CD14-positive monocyte (primary cell): ENCODE results near the gene R3HDM4. TPM values are rescaled to one million over a fixed set of nuclear protein-coding genes. Genes with fewer than 3 reads are reported as not detected.
A peak's percentile ranks its signal among the peaks of the same experiment; 100 is the strongest.

ENCODE experiments used
- DNase-seq, 3 donors: peaks; one replicate each; pipeline ENCODE4 v3.0.0-alpha.2; 2011 to 2022
- H2AFZ ChIP-seq: 2 replicates; pipeline ENCODE4 v1.6.0; 2012; ENCODE audit warnings: mild to moderate bottlenecking, low read depth, low read length, inconsistent platforms; ENCODE audit not compliant: insufficient read depth, poor library complexity, severe bottlenecking
- H3K27ac ChIP-seq, 2 donors: 1 replicate in 1 of 2; 2 replicates in 1 of 2; pipeline ENCODE4 v1.5.1; 2012 to 2013; ENCODE audit warnings: low read length in 2 of 2, control low read depth in 1 of 2, inconsistent platforms in 1 of 2, low read depth in 1 of 2, mild to moderate bottlenecking in 1 of 2
- H3K27me3 ChIP-seq, 2 donors: one replicate each; pipeline versions ENCODE4 v1.6.0 to v1.6.1; 2011 to 2013; ENCODE audit warnings: low read length in 2 of 2; ENCODE audit not compliant: control insufficient read depth in 2 of 2, insufficient read depth in 2 of 2
- H3K36me3 ChIP-seq, 2 donors: replicated peaks in 1 of 2; 1 replicate in 1 of 2; 2 replicates in 1 of 2; pipeline versions ENCODE4 v1.5.1 to v1.6.1; 2012 to 2013; ENCODE audit warnings: low read length in 2 of 2, control low read depth in 1 of 2, inconsistent platforms in 1 of 2, mild to moderate bottlenecking in 1 of 2; ENCODE audit not compliant: insufficient read depth in 2 of 2, control insufficient read depth in 1 of 2
- H3K4me1 ChIP-seq, 2 donors: 1 replicate in 1 of 2; 2 replicates in 1 of 2; pipeline versions ENCODE4 v1.5.1 to v1.6.1; 2012 to 2013; ENCODE audit warnings: low read length in 2 of 2, control low read depth in 1 of 2, inconsistent platforms in 1 of 2, mild to moderate bottlenecking in 1 of 2, moderate library complexity in 1 of 2; ENCODE audit not compliant: insufficient read depth in 2 of 2, control insufficient read depth in 1 of 2
- H3K4me2 ChIP-seq: replicated peaks from 2 replicates; pipeline ENCODE3; 2012; ENCODE audit warnings: low read length, moderate library complexity, mild to moderate bottlenecking; ENCODE audit not compliant: poor library complexity, severe bottlenecking; ENCODE audit errors: extremely low read depth
- H3K4me3 ChIP-seq, 3 experiments: fragments of 200-600 bp in 1 of 3; sonication (generic) in 1 of 3; replicated peaks in 1 of 3; 1 replicate in 2 of 3; 2 replicates in 1 of 3; pipeline ENCODE4 v1.5.1; 2011 to 2013; ENCODE audit warnings: low read length in 3 of 3, mild to moderate bottlenecking in 3 of 3, control low read depth in 2 of 3, low read depth in 2 of 3, inconsistent platforms in 1 of 3, moderate library complexity in 1 of 3
- H3K79me2 ChIP-seq: 2 replicates; pipeline ENCODE4 v1.6.0; 2012; ENCODE audit warnings: mild to moderate bottlenecking, control low read depth, inconsistent platforms, low read length, moderate library complexity; ENCODE audit not compliant: insufficient read depth
- H3K9ac ChIP-seq: 2 replicates; pipeline ENCODE4 v1.6.0; 2017; ENCODE audit warnings: low read length, mild to moderate bottlenecking; ENCODE audit not compliant: insufficient read depth, poor library complexity, severe bottlenecking
- H3K9me3 ChIP-seq, 2 donors: replicated peaks in 1 of 2; 1 replicate in 1 of 2; 2 replicates in 1 of 2; pipeline versions ENCODE4 v1.5.1 to v1.6.1; 2012 to 2013; ENCODE audit warnings: low read length in 2 of 2, control low read depth in 1 of 2; ENCODE audit not compliant: control insufficient read depth in 1 of 2, insufficient read depth in 1 of 2
- H4K20me1 ChIP-seq: 2 replicates; pipeline ENCODE4 v1.6.0; 2012; ENCODE audit warnings: mild to moderate bottlenecking, low read length, control low read depth, moderate library complexity; ENCODE audit not compliant: insufficient read depth
- H3K27ac Mint-ChIP-seq, 7 donors: one replicate each; pipeline ENCODE4 v1.8.0; 2020; ENCODE audit warnings: mild to moderate bottlenecking in 7 of 7, mixed read lengths in 7 of 7, moderate library complexity in 6 of 7, inconsistent platforms in 2 of 7
- H3K27me3 Mint-ChIP-seq, 3 donors: one replicate each; pipeline ENCODE4 v1.8.0; 2021 to 2022; ENCODE audit warnings: low read depth in 3 of 3, mild to moderate bottlenecking in 3 of 3, mixed read lengths in 3 of 3, moderate library complexity in 3 of 3, inconsistent platforms in 1 of 3
- H3K36me3 Mint-ChIP-seq, 2 donors: one replicate each; pipeline ENCODE4 v1.8.0; 2020; ENCODE audit warnings: mixed read lengths in 2 of 2, inconsistent platforms in 1 of 2, mild to moderate bottlenecking in 1 of 2
- H3K4me1 Mint-ChIP-seq: one replicate; pipeline ENCODE4 v1.8.0; 2020; ENCODE audit warnings: mild to moderate bottlenecking, mixed read lengths
- H3K4me3 Mint-ChIP-seq, 2 donors: one replicate each; pipeline ENCODE4 v1.8.0; 2020; ENCODE audit warnings: mild to moderate bottlenecking in 2 of 2, mixed read lengths in 2 of 2, moderate library complexity in 1 of 2
- H3K9me3 Mint-ChIP-seq, 7 donors: one replicate each; pipeline ENCODE4 v1.8.0; 2020 to 2022; ENCODE audit warnings: mixed read lengths in 7 of 7, mild to moderate bottlenecking in 6 of 7, moderate library complexity in 6 of 7, inconsistent platforms in 2 of 7
- whole genome bisulfite sequencing: methylation state at CpG from one replicate; pipeline ENCODE4 v1.1.5; 2013; ENCODE audit warnings: missing lambda C conversion rate; ENCODE audit not compliant: insufficient coverage; 5-methylcytosine and 5-hydroxymethylcytosine counted together
- intact Hi-C, 2 donors: fragments of 100-400 bp; cut with micrococcal nuclease; formaldehyde crosslinking; loops; one replicate each; pipeline versions ENCODE4 v1.15.0 to v1.15.1; 2023
- polyA plus RNA-seq, 3 donors: library from polyadenylated mRNA; depleted of rRNA in 1 of 3; unstranded in 2 of 3; stranded (reverse) in 1 of 3; fragments of 300-500 nt in 2 of 3; fragments of >200 nt in 1 of 3; fragmentation: Illumina TruSeq in 2 of 3; gene quantifications; 1 replicate in 2 of 3; 2 replicates in 1 of 3; pipeline ENCODE4 v1.2.3, GENCODE V29; 2012 to 2021
- TF ChIP-seq, protein P1 (sequence below): fragments of 200-600 bp; IDR thresholded peaks from one replicate; pipeline ENCODE4 v1.8.0; 2022; ENCODE audit warnings: antibody characterized with exemption, mild to moderate bottlenecking

Gene R3HDM4
- polyA plus RNA-seq, 3 donors: 70.8 to 99.9 (median 78.7) TPM

DNA sequence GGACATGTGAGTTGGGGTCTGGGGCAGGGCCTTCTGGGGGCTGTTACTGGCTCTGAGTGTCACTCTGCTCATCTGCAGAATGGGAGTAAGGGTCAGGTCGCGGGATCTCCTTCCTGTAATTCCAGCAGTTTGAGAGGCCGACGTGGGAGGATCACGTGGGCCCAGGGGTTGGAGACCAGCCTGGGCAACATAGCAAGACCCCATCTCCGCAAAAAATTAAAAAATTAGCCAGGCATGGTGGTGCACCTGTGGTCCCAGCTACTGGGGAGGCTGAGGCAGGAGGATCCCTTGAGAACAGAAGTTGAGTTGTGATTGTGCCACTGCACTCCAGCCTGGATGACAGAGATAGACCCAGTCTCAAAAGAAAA, 16.9 kb upstream of the R3HDM4 start:
- DNase-seq: no peak
- Histone ChIP-seq H2AFZ (no peak overlapping the region), H3K27ac (no peak overlapping the region), H3K36me3 (peaks cover 7 to 28% of the 10 kb centered on the region in 2 donors), H3K79me2 (peaks cover 97% of the 10 kb centered on the region), H3K4me3 (no peak overlapping the region), H3K4me2 (no peak overlapping the region), H3K9me3 (no peaks in the 10 kb centered on the region), H4K20me1 (peaks cover 76% of the 10 kb centered on the region), H3K4me1 (peaks cover 53 to 66% of the 10 kb centered on the region in 2 donors), H3K27me3 (no peaks in the 10 kb centered on the region), H3K9ac (no peak overlapping the region)
- Mint-ChIP-seq H3K36me3 (peaks cover 16 to 32% of the 10 kb centered on the region in 2 donors), H3K4me1 (peaks cover 58% of the 10 kb centered on the region), H3K4me3 (no peak overlapping the region), H3K27ac (peak overlapping the region in 1 of 7 donors; percentile 40), H3K9me3 (peaks cover 0 to 2% (median 0%) of the 10 kb centered on the region in 7 donors), H3K27me3 (no peaks in the 10 kb centered on the region)
- intact Hi-C loops: loop anchor here in 1 of 2 donors (5.0 to 10.0 kb wide), 2 partner anchors 172 to 315 kb away; partner anchors contain the start of genes ATP5F1D, GPX4 and MIDN
- WGBS: 96% methylated on average over 5 of the region's 6 CpGs
- TF ChIP-seq, protein P1, sequence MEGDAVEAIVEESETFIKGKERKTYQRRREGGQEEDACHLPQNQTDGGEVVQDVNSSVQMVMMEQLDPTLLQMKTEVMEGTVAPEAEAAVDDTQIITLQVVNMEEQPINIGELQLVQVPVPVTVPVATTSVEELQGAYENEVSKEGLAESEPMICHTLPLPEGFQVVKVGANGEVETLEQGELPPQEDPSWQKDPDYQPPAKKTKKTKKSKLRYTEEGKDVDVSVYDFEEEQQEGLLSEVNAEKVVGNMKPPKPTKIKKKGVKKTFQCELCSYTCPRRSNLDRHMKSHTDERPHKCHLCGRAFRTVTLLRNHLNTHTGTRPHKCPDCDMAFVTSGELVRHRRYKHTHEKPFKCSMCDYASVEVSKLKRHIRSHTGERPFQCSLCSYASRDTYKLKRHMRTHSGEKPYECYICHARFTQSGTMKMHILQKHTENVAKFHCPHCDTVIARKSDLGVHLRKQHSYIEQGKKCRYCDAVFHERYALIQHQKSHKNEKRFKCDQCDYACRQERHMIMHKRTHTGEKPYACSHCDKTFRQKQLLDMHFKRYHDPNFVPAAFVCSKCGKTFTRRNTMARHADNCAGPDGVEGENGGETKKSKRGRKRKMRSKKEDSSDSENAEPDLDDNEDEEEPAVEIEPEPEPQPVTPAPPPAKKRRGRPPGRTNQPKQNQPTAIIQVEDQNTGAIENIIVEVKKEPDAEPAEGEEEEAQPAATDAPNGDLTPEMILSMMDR: no peak

DNA sequence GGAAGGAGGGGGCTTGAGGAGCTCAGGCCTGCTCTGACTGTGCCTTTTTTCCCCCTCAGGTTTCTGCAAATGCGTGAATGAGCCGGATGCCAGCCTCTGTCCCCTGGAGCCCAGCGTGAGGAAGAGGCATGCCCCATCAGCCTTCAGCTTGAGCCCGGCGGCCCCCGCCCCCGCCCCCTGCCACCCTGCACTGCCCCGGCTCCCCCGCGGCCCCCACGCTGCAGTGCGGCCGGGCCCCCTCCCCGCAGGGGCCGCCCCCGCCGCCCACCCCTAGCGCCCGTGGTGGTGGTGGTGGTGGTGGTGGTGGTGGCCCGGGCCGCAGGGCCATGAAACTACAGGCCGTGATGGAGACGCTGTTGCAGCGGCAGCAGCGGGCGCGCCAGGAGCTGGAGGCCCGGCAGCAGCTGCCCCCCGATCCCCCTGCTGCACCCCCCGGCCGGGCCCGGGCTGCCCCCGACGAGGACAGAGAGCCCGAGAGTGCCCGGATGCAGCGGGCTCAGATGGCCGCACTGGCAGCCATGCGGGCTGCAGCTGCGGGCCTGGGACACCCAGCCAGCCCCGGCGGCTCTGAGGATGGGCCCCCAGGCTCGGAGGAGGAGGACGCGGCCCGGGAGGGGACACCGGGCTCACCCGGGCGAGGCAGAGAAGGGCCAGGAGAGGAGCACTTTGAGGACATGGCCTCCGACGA, 16.3 kb upstream of the R3HDM4 start:
- peak overlapping the region; percentile 99 for H3K4me2 ChIP-seq
- no peak overlapping the region for H3K4me3 Mint-ChIP-seq
- peaks cover 0 to 2% (median 0%) of the 10 kb centered on the region in 7 donors for H3K9me3 Mint-ChIP-seq
- DNase-seq: no peak
- no peaks in the 10 kb centered on the region for H3K9me3 ChIP-seq
- H3K27me3 Mint-ChIP-seq: no peaks in the 10 kb centered on the region
- H3K36me3 Mint-ChIP-seq: peaks cover 16 to 32% of the 10 kb centered on the region in 2 donors
- H3K79me2 ChIP-seq: peaks cover 96% of the 10 kb centered on the region
- peaks cover 71% of the 10 kb centered on the region for H4K20me1 ChIP-seq
- H3K4me1 ChIP-seq: peaks cover 53 to 66% of the 10 kb centered on the region in 2 donors
- no peaks in the 10 kb centered on the region for H3K27me3 ChIP-seq
- H3K27ac ChIP-seq: no peak overlapping the region
- intact Hi-C loops: loop anchor here in 1 of 2 donors (5.0 to 10.0 kb wide), 2 partner anchors 173 to 315 kb away; partner anchors contain the start of genes ATP5F1D, GPX4 and MIDN
- WGBS: 96% methylated on average over 24 of the region's 51 CpGs
- H3K27ac Mint-ChIP-seq: peak overlapping the region in 1 of 7 donors; percentile 76
- H3K9ac ChIP-seq: no peak overlapping the region
- TF ChIP-seq, protein P1: no peak
- H3K4me3 ChIP-seq: peak overlapping the region in 1 of 3 experiments; percentile 99
- H3K36me3 ChIP-seq: peaks cover 7 to 27% of the 10 kb centered on the region in 2 donors
- H2AFZ ChIP-seq: no peak overlapping the region
- peaks cover 55% of the 10 kb centered on the region for H3K4me1 Mint-ChIP-seq
